ENCODE results near the gene ZNF574.
"Not testable (repeated sequence)": the region's sequence is repeated elsewhere in the genome, so short reads cannot be mapped to it uniquely, and the experiment has no call there.

GRCh38 chr19:42034640-42035391 is 41.1 kb upstream of the ZNF574 start:
- peak; percentile 78 for TF ChIP-seq CTCF (IDR thresholded peaks at IDR 0.05; ENCODE audit: insufficient read depth, low read depth, low read length)
- not testable (repeated sequence) for TF ChIP-seq EZH2 (IDR thresholded peaks at IDR 0.05; ENCODE audit: insufficient read depth, low read length)

Measured in astrocyte (in vitro differentiated cells and primary cell).